Measurements from ENCODE around the gene TIMP3.

GRCh38 chr22:32809786-32810554 is 8.5 kb downstream of the TIMP3 start:
- TF ChIP-seq CTCF (tag by site-specific recombination; IDR thresholded peaks at IDR 0.05) (no peak), GFI1B (tag by site-specific recombination; IDR thresholded peaks at IDR 0.05) (no peak), PATZ1 (tag by site-specific recombination; IDR thresholded peaks at IDR 0.05) (no peak), SP2 (tag by site-specific recombination; IDR thresholded peaks at IDR 0.05) (no peak), ZSCAN23 (tag by site-specific recombination; IDR thresholded peaks at IDR 0.05) (no peak), MZF1 (tag by site-specific recombination; IDR thresholded peaks at IDR 0.05; ENCODE audit: borderline replicate concordance) (no peak), PRDM1 (tag by site-specific recombination; IDR thresholded peaks at IDR 0.05) (no peak), ZNF335 (tag by site-specific recombination; conservative IDR thresholded peaks at IDR 0.05) (no peak), HOXD13 (CRISPR knock-in tag; IDR thresholded peaks at IDR 0.05; ENCODE audit: borderline replicate concordance) (no peak), ZNF610 (tag by site-specific recombination; IDR thresholded peaks at IDR 0.05; ENCODE audit: borderline replicate concordance) (no peak), HOXC10 (CRISPR knock-in tag; IDR thresholded peaks at IDR 0.05) (no peak), ZNF549 (tag by site-specific recombination; IDR thresholded peaks at IDR 0.05) (no peak), ZEB2 (tag by site-specific recombination; IDR thresholded peaks at IDR 0.05) (no peak), ZNF211 (tag by site-specific recombination; IDR thresholded peaks at IDR 0.05; ENCODE audit: low read depth) (no peak)

Data from HEK293 (cell line).